GM19455 (cell line): ENCODE results near the gene CELA3B.
"Not testable (repeated sequence)": the region's sequence is repeated elsewhere in the genome, so short reads cannot be mapped to it uniquely, and the experiment has no call there.

Experiments used
- ATAC-seq: cut with Tn5 transposase; IDR thresholded peaks from one replicate; pipeline ENCODE4 v1.9.1; 2021; ENCODE audit not compliant: unreplicated experiment

CELA3B gene, protein sequence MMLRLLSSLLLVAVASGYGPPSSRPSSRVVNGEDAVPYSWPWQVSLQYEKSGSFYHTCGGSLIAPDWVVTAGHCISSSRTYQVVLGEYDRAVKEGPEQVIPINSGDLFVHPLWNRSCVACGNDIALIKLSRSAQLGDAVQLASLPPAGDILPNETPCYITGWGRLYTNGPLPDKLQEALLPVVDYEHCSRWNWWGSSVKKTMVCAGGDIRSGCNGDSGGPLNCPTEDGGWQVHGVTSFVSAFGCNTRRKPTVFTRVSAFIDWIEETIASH

DNA sequence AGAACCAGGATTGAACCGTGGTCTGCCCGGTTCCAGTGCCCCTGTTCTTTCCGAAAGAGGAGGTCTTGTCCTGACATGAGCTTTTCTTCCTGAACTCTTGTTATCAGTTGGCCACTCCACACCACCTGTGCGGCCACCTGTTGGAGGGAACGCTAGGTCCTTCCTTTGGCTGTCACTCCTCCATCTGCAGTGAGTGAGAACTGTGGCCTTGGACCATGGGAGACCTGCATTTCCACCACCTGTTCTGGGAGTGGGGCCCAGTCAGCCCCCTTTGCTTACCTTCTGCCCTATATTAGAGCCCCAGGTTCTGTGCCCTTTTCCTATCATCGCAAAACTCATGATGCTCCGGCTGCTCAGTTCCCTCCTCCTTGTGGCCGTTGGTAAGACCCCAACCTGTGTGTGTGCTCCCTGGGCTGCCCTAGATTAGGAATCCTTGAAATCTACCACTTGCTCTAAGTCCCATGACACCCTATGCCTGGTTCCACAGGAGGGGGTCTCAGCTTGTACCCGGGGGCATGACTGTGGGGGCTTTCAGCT lies at the start of gene CELA3B:
CELA3B (plus strand) TSS at position 320 of the 537 bp plus-strand sequence; CDS start at position 338, 18 bp downstream.
- ATAC-seq = not testable (repeated sequence)

DNA sequence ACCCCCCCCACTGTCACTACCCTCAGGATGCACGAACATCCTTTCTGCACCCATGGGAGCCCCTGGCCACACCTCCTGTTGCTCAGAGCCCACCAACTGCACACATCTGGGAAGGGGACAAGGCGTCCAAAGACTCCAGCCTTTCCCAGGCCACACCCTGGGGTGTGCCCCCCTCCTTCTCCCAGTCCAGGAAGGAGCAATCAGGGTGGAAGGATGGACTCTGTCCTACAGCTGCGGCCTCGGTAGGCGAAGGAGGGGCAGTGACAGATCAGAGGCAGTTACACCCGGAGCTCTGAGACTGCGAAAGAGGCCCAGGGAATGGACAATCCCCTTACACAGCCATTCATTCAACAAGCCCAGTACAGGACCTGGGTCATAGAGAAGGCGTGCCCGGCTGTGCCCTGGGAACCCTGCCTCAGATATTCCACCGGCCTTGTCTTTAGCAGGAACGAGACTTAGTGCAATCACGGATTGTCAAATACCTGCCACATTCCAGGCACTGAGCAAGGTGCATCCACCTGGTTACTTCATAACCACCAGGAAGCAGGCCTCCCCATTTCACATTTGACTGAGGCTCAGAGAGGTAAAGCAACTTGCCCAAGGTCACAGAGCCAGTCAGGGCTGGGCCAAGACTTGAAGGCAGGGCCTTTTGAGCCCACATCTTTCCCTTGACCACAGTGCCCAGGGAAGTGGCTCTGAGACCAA lies 49.1 kb upstream of the CELA3B start:
- no peak for ATAC-seq

DNA sequence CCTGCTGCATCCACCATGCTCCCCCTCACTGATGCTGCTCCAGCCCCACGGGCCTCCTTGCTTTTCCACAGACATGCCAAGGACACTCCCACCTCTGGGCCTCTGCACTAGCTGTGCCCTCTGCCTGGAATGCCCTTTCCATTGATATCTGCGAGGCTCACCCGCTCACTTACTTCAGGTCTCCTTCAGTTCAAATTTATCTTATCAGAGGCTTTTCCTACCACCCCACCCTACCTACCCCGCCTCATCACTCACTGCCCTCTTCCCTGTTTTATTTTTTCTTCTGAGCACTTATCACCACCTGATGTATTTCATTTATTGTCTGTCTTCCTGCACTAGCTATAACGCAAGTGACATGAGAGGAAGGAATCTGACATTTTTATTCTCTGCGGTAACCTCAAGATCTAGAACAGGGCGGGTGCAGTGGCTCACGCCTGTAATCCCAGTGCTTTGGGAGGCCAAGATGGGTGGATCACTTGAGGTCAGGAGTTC lies 46.7 kb upstream of the CELA3B start:
- no peak for ATAC-seq

DNA sequence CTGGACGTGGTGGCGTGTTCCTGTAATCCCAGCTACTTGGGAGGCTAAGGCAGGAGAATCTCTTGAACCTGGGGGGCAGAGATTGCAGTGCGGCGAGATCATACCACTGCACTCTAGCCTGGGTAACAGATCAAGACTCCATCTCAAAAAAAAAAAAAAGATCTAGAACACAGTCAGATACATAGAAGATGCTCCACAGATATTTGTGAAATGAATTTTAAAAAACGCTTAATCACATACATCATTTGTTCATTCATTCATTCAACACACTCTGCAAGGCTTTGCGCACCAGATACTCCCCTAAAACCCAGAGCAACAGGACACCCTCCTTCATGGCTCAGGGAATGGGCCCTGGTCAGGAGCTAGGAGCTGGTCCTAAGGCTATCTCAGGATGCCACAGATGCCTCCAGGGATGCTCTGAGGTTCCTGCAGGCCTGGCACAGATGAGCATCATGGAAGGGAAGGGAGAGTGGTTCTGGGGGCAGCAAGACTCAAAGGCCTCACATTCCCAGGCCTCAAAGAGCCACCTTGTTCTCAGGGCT lies 46.1 kb upstream of the CELA3B start:
- no peak for ATAC-seq

DNA sequence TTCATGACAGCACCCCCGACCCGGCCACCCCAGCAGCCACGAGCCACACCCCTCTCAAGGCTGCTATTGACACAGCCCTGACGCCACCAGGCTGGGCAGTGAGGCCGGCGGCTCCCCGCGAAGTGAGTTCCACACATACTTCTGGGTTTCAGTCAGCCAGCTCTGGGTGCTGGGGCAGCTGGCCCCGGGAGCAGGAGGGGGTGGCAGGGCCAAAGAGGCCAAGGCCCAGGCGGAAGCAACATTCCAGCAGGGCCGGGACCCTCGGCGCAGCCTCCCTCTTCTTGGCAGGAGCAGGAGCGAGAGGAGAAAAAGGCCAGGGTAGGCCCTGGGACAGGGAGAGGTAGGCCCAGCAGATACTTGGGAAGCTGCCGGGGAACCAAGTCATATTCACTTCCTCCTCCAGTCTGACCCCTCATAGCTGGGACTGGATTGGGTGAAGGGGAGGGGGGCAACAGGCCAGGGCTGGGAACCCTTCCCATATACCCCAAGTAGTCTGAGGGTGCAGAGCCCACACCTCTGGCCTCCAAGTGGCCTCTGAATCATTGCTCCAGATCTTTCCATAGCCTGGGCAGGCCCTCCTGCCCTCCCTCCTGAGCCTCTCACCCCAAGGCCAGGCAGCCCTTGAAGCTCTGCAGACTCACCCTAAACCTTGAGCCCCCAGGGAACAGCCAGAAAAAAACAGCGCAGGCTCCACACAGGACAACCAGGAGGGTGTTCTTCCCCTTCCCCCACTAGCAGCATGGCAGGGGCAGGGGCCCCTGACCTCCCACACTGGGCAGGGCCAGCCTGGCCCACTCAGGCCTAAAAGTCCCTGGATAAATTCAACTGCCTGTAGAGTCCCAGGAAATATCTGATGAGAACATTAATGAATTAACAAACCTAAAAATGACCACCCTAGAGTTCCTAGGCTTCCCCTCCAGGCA lies 45.4 kb upstream of the CELA3B start:
- ATAC-seq = no peak

DNA sequence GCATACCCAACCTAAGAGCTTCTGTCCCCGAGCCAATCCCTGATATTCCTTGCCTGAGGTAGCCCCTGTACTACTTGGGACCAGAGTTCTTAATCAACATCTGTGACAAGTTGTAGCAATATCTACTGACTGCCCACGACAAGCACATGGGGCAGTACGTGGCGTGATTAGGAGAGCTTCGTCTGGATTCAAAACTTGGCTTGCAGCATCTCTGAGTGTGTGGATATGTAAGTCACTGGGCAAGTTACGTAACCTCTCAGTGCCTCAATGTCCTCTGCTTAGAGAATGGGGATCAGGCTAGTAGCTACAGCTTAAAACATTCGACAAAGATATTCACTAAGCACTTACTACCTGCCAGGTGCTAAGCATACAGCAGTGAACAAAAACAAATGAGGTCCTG lies 44.7 kb upstream of the CELA3B start:
- ATAC-seq = no peak

DNA sequence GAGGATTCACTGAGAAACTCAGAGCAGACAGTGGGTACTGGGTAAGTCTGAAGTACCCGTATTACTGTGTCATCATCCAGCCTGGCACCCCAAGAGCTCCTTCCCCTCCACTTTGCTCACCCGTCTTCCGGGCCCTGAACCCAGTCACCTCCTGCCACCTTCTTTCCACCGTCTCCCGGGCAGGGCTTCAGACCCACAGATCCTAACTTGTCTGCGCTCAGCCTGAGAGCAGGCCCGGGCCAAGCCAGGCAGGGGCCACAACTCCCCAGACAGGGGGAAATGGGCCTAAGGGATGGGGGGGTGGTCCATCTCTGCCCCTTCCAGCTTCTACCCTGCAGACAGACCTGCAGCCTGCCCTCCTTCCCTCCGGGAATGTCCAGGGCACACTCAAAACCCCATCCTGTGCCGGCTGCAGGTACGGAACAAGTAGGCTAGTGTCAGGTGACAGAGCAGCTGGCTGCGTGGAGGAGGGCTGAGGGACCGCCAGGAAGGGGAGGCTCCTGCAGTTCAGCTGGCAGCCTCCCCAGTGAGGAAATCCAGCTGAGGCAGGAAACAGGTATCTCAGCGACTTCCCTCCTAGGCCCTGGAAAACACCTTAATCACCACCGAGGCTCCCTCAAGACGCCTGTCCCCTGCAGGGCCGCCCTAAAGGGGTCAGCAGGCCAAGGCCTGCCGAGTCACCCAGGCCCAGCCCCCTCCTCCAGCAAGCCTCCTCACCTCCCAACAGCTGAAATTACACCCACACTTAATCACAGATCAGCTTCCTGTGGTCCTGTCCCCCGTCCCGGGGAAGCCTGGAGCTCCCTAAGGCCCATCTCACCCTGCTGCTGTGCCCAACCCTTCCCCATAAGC lies 43.2 kb upstream of the CELA3B start:
- ATAC-seq = no peak

DNA sequence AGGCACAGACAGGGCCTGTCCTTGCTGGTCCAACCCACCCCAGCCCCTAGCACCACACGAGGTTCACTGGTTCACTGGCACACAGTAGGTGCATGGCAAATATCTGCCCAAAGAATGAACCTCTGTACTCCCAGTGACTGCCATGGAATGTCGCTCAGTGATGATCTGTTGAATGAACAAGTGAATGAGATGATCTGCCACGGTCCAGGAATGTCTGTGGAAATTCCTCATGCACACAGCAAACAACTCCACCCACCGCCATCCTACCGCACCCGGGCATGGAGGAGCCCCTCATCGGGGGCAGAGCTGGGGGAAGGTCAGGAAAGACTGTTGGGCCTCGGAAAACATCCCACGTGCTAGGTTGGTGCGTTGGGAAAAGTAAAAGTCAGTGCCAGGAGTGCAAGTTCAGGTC lies 41.4 kb upstream of the CELA3B start:
- no peak for ATAC-seq

DNA sequence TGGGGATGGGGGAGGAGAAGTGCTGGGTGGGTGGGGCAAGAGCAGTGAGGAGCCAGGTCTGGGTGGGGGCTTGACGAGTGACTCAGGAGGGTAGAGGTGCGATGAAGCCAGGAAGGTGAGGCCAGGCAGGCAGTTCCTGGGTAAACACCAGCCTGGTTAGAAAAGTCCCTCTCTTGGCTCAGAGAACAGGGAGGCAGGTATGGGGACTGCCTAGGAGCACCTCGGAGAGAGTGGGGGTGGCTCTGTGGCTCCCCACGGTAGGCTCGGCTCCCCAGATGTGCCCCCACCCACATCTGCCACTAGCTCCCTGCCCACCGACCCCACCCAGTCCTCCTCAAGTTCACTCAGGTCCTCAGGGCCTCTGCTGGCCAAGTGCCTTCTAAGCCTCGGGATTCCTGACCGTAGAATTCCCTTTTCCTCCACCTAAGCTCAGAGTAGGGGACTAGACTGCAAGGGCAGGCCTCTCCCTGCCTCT lies 40.9 kb upstream of the CELA3B start:
- no peak for ATAC-seq

DNA sequence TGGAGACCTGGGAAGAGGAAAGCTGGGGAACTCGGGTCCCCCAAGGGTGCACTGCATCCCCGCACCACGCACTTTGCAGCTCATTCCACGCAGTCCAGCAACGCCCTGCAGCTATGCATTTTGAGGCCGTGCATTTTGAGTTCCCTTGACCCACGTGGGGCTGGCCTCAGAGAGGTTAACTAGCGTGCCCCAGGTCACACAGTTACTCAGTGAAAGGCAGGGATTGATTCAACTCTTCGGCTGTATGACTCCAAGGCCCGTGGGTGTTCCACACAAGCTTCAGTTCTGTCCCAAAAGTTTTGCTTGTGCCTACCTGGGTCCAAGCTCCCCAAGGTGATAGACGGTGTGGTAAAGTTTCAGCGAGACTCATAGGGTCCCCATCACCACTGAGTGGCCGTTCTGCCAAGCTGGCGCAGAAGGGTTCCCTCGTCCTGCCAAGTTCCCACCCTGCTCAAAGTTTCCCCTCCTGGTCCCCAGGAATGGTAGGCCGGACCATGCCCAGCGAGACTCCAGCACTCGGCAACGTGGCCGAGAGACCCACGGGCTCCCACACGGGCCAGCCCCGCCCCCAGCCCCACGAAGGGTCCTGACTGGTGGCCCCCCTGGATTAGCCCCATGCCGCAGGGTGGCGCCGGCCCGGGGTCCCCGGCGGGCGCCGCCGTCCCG lies 40.3 kb upstream of the CELA3B start:
- ATAC-seq = no peak

DNA sequence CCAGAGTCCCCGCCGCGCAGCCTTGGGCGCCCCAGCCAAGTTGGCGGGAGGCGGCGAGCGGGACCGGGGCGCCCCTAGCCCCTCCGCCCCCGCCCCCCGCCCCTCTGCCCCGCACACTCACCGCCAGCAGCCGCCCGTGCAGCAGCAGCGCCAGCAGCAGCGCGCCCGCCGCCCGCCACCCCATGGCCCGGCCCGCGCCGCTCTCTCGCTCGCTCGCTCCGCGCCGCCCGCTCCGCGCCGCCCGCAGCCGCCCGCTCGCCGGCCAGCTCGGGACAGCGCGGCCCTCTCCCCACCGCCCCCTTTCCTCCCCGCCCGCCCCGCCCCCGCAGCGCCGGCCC lies 39.8 kb upstream of the CELA3B start, which contains the start of gene HSPG2:
HSPG2 (minus strand) TSS at position 277 of the 338 bp plus-strand sequence; CDS start at position 184, 93 bp downstream.
- no peak for ATAC-seq

DNA sequence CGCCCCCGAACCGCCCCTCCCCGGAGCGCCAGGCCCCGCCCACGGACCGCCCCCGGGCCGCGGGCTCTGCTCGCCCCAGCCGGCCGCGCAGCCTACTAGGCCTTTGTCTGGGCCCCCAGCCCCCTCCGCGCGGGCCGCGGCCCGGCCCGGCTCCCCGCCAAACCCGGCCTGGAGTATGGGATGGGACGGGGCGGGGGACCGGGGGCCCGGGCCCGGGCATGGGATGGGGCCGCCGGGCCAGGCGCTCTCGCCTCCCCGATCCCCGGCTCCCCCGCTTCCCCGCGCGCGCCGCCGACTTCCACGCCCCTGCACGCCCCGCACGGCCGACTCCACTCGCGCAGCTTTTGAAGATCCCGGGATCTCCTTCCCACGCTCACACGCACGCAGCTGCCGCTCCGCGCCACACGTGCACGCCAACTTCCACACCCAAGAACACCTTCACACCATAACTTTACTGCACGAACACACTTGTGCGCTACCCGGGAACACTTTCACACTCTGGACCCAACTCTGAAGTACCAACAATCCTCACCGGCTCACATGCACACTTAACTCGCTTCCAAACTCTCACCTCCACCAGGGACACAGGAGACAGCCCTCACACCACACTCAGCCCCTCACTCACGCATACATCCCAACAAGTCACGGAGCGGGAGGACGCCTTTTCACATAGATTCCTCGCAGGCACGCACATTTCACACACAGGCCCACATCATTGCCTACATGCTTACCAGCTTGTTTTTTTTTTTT lies 39.3 kb upstream of the CELA3B start:
- ATAC-seq = no peak

DNA sequence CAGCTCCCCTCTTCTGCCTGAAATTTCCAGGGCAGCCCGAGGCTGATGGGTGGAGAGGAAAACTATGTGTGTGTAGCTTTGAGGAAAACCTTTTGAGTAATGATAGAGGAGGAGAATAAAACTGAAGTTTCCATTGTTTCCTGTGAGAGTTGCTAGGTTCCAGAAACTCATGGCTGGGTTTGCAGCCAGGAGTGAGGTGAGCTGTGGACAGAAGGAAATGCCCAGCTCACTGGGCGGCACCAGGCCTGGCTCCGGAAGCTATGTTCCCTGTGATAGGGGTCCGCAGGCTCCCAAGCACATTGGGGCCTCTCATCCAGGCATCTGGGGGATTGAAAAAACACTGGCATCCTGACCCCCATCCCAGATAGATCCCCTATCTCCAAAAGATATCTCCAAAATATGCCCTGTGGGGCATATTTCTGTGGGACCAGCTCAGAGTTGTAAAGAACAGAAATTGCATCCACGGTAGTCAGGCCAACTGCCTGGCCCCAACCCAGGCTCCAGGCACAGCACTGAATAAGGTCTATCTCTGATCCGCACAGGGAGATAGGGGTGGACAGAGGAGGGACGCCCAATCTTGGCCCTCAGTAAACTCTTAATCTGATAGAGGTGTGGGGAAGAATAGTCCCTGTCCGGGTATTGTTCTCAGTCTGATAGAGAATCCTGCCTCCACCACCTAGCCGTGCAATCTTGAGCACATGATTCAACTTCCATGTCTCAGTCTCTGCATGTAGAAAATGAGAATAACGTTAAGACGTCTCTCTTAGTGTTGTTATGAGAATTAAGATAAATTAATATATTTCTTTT lies 37.9 kb upstream of the CELA3B start:
- no peak for ATAC-seq

DNA sequence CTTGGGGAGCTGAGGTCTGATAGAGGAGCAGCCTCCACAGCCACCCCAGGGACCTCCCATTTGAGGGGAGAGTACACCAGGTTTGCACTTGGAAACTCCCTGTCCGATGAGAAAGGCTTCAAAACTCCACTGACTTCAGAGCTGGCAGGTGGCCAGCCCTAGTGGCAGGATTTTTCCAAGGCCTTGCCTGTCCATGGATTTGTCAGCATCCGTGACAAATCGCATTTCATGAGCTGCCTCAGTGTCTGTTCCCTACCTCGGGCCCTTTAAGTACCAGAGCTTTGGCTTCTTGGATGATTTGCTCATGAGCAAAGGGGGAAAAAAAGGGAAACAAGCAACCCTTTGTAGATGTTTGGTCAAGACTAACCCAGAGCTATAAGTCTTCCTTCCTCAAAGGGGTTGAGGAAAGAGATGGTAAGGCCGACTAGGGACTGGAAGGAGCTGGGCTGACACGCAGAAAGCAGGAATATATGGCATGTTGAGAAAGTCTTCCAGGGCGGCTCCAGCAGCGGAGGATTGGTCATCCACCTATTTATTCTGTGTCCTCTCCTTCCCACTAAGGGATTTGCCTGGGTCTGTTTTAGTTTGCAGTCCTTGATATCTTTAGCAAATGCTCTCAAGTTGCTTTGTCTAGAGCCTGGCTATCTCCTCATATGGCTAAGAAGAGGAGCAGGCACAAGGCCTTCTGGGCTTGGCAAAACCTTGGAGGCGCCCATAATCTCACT lies 37.0 kb upstream of the CELA3B start:
- ATAC-seq = no peak

DNA sequence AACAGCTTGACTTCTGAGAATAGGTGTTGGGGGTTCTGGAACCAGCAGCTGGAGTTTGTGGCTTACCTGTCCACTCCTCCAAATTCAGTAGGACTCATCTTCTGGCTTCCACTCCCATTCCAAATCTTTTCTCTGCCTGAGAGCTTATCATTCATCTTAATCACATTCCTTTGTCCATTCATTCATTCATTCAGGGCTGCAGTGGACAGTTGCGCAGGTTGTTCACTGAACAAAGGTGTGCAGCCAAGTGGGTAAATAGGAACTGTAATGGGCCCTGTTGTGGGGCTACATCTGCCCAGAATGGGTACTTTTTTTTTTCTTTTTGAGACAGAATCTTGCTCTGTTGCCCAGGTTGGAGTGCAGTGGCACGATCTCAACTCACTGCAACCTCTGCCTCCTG lies 36.3 kb upstream of the CELA3B start:
- ATAC-seq = no peak

DNA sequence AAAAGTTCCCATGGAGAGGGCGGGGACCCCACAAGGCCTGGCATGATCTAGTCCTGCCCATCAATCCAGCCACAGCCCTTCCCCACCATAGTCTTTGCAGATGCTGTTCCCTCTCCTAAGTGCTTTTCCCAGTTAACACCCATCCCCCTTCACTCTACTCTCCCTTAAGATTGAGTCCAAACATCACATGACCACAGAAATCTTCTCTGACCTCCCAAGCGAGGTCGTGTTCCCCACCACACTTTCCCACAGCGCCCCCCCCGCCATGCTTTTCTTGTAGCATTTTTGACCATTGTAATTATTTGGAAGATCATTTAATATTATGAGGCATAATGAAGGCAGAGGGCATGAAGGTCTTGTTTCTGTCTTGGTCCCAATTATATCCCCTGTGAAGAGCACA lies 35.5 kb upstream of the CELA3B start:
- no peak for ATAC-seq

DNA sequence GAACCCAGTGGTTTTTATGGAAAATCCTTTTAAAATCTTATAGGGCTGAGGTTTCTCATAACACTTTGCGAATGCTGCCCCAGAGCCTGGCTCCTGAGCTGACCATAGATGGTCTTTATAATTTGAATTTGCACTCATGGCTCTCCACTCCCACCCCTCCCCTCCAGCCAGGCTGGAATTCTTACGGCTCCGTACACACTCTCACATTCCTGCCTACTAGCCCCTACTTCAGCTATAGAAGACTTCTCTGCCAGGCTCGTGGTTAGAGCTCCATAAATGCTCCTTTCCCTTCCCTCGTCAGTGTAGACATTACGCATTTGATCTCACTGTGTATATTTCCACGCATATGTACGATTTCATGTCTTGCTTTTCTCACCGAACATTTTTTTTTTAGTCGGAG lies 34.4 kb upstream of the CELA3B start:
- ATAC-seq = no peak
